Measurements from ENCODE around the gene HAS3.

DNA sequence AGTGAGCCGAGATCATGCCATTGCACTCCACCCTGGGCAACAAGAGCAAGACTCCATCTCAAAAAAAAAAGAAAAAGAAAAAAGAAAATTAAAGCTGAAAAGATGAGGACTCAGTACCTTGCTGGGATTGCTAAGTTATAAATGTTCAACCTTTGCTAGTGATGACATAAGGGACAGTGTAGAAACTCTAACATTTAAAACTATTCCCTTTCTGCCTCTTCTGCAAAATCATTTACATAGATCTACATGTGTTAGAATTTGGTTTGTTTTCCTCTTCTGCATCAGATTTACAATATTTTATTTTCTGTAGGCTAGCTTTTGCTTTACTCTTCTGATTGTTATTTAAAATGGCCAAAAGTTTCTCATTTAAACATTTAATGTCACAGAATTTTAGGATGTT lies 49.5 kb upstream of the HAS3 start:
- TF ChIP-seq POLR2A (IDR thresholded peaks at IDR 0.05; ENCODE audit: low read length) (no peak), GATA1 (IDR thresholded peaks at IDR 0.05; ENCODE audit: low read depth, low read length) (no peak)

Measured in erythroblast (primary cell).